Measurements from ENCODE around the gene KCNH2. TPM values are rescaled to one million over a fixed set of nuclear protein-coding genes. Genes with fewer than 3 reads are reported as not detected.

Gene KCNH2
- polyA plus RNA-seq, 1 of the 3 experiments (the other 2 are of a cell fraction), result 2.2 TPM

GRCh38 chr7:150904011-150904909 is 73.9 kb downstream of the KCNH2 start:
- TF ChIP-seq GATA2 (CRISPR knock-in tag; IDR thresholded peaks at IDR 0.05), result no peak
- TF ChIP-seq RCOR1 (IDR thresholded peaks at IDR 0.05; ENCODE audit: low read length), result no peak
- no peak for TF ChIP-seq SIN3A (IDR thresholded peaks at IDR 0.05; ENCODE audit: borderline replicate concordance, low read depth, low read length)
- Histone ChIP-seq H3K4me3 (ENCODE audit: low read depth in 2 of 2, low read length in 1 of 2) (no peak overlapping the region), H3K27ac (ENCODE audit: low read depth in 2 of 2, low read length in 1 of 2) (peak overlapping the region in 1 of 2 experiments; percentile 12; a peak in 1 of 4 replicates), H4K20me1 (ENCODE audit: insufficient read depth) (no peaks in the 10 kb centered on the region), H2AFZ (ENCODE audit: low read depth) (no peak overlapping the region), H3K4me1 (ENCODE audit: control insufficient read depth in 1 of 2, insufficient read depth in 2 of 2, low read depth in 1 of 2, low read length in 1 of 2) (peaks cover 11 to 30% of the 10 kb centered on the region in 2 experiments; a peak in 3 of 4 replicates), H3K36me3 (replicated peaks in 1 of 2; ENCODE audit: control insufficient read depth in 1 of 2, insufficient read depth in 2 of 2, low read length in 1 of 2) (no peaks in the 10 kb centered on the region), H3K79me2 (ENCODE audit: insufficient read depth) (no peaks in the 10 kb centered on the region), H3F3A (replicated peaks; ENCODE audit: insufficient read depth) (peaks cover 6% of the 10 kb centered on the region), H3K9ac (no peak overlapping the region), H3K9me3 (no peaks in the 10 kb centered on the region), H3K4me2 (peak overlapping the region; percentile 16), H3K9me2 (no peaks in the 10 kb centered on the region), H3K27me3 (ENCODE audit: insufficient read depth) (no peaks in the 10 kb centered on the region)
- POLR2A ChIA-PET, result no interaction called here
- CTCF ChIA-PET, result interaction anchor here (0.7 to 13.8 kb wide), 10 partner anchors 11 to 125 kb away, joined by 3 to 280 read pairs (median 4); partner anchors contain the start of gene KCNH2
- no peak for DNase-seq
- WGBS (ENCODE audit: low lambda C conversion rate), result 73% methylated on average over 5 of the region's 6 CpGs

- peaks cover 11 to 35% of the 10 kb centered on the region in 2 experiments; a peak in 3 of 4 replicates for H3K4me1 ChIP-seq (ENCODE audit: control insufficient read depth in 1 of 2, insufficient read depth in 2 of 2, low read depth in 1 of 2, low read length in 1 of 2)
- H4K20me1 ChIP-seq (ENCODE audit: insufficient read depth), result no peaks in the 10 kb centered on the region
- H3K9ac ChIP-seq, result no peak overlapping the region
- H2AFZ ChIP-seq (ENCODE audit: low read depth), result no peak overlapping the region
- no peaks in the 10 kb centered on the region for H3K9me3 ChIP-seq
- no peaks in the 10 kb centered on the region for H3K79me2 ChIP-seq (ENCODE audit: insufficient read depth)
- peak overlapping the region; percentile 16 for H3K4me2 ChIP-seq
- no peaks in the 10 kb centered on the region for H3K36me3 ChIP-seq (replicated peaks in 1 of 2; ENCODE audit: control insufficient read depth in 1 of 2, insufficient read depth in 2 of 2, low read length in 1 of 2)
- DNase-seq, result peak; percentile 40
- CTCF ChIA-PET, result interaction anchor here (0.7 to 13.8 kb wide), 11 partner anchors 12 to 125 kb away, joined by 3 to 280 read pairs (median 4); partner anchors contain the start of gene KCNH2
- POLR2A ChIA-PET, result no interaction called here
- no peak overlapping the region for H3K4me3 ChIP-seq (ENCODE audit: low read depth in 2 of 2, low read length in 1 of 2)
- peak overlapping the region in 1 of 2 experiments; percentile 12; a peak in 1 of 4 replicates for H3K27ac ChIP-seq (ENCODE audit: low read depth in 2 of 2, low read length in 1 of 2)
- H3K27me3 ChIP-seq (ENCODE audit: insufficient read depth), result no peaks in the 10 kb centered on the region
- 34% methylated on average over 12 of the region's 12 CpGs for WGBS (ENCODE audit: low lambda C conversion rate)
- peaks cover 6% of the 10 kb centered on the region for H3F3A ChIP-seq (replicated peaks; ENCODE audit: insufficient read depth)
- no peaks in the 10 kb centered on the region for H3K9me2 ChIP-seq
- TF ChIP-seq TAF1 (IDR thresholded peaks at IDR 0.05; ENCODE audit: borderline replicate concordance, low read depth, low read length) (no peak), USF2 (IDR thresholded peaks at IDR 0.05; ENCODE audit: borderline replicate concordance, low read depth, low read length) (no peak), GATA2 (CRISPR knock-in tag; IDR thresholded peaks at IDR 0.05) (no peak), NFIC (IDR thresholded peaks at IDR 0.05; ENCODE audit: borderline replicate concordance) (peak; percentile 95), MXI1 (IDR thresholded peaks at IDR 0.05; ENCODE audit: low read depth, low read length) (no peak), GABPA (IDR thresholded peaks at IDR 0.05; ENCODE audit: low read depth) (no peak), USF1 (IDR thresholded peaks at IDR 0.05; ENCODE audit: borderline replicate concordance, low read depth) (no peak), SIN3A (IDR thresholded peaks at IDR 0.05; ENCODE audit: borderline replicate concordance, low read depth, low read length) (no peak), ZBTB33 (IDR thresholded peaks at IDR 0.05; ENCODE audit: borderline replicate concordance, low read depth) (0 out of 2 replicates have a peak, but pooled peaks have one; percentile 36), POLR2AphosphoS5 (IDR thresholded peaks at IDR 0.05; ENCODE audit: low read depth, low read length) (no peak; the same call in 1 of the 2 replicates), ELF1 (IDR thresholded peaks at IDR 0.05) (no peak), EZH2phosphoT487 (IDR thresholded peaks at IDR 0.05; ENCODE audit: borderline replicate concordance, low read depth) (no peak), MAX (IDR thresholded peaks at IDR 0.05; ENCODE audit: low read depth) (peak; percentile 60; the same call in 1 of the 2 replicates), MEF2A (IDR thresholded peaks at IDR 0.05; ENCODE audit: borderline replicate concordance, low read depth) (0 out of 2 replicates have a peak, but pooled peaks have one; percentile 39), JUND (IDR thresholded peaks at IDR 0.05) (peak; percentile 91), SMC3 (IDR thresholded peaks at IDR 0.05; ENCODE audit: low read depth, low read length) (no peak; the same call in 1 of the 2 replicates), NRF1 (IDR thresholded peaks at IDR 0.05; ENCODE audit: low read depth, low read length) (no peak), EP300 (IDR thresholded peaks at IDR 0.05; ENCODE audit: borderline replicate concordance in 1 of 2, low read depth in 1 of 2, low read length in 1 of 2) (peak in 1 of 2 experiments; percentile 81; a peak in 2 of 4 replicates), IRF3 (IDR thresholded peaks at IDR 0.05; ENCODE audit: low read depth, low read length) (no peak), RFX5 (IDR thresholded peaks at IDR 0.05; ENCODE audit: low read length) (no peak)
These were observed 74.5 kb downstream of the KCNH2 start for GRCh38 chr7:150903606-150904005.
